ENCODE data around the gene OXTR.

Gene OXTR

GRCh38 chr3:8712908-8713255 lies 56.5 kb downstream of the OXTR start:
- TF ChIP-seq, protein P1, sequence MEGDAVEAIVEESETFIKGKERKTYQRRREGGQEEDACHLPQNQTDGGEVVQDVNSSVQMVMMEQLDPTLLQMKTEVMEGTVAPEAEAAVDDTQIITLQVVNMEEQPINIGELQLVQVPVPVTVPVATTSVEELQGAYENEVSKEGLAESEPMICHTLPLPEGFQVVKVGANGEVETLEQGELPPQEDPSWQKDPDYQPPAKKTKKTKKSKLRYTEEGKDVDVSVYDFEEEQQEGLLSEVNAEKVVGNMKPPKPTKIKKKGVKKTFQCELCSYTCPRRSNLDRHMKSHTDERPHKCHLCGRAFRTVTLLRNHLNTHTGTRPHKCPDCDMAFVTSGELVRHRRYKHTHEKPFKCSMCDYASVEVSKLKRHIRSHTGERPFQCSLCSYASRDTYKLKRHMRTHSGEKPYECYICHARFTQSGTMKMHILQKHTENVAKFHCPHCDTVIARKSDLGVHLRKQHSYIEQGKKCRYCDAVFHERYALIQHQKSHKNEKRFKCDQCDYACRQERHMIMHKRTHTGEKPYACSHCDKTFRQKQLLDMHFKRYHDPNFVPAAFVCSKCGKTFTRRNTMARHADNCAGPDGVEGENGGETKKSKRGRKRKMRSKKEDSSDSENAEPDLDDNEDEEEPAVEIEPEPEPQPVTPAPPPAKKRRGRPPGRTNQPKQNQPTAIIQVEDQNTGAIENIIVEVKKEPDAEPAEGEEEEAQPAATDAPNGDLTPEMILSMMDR (IDR thresholded peaks at IDR 0.05; ENCODE audit: low read depth, low read length, missing control alignments): no peak
- no peak for DNase-seq (ENCODE audit: low read depth)
- no peak overlapping the region for H3K4me3 ChIP-seq (ENCODE audit: low read depth, low read length)
- in situ Hi-C loops (cut with HindIII; ENCODE audit: low sequenced_read_pairs): no loop called here

DNA sequence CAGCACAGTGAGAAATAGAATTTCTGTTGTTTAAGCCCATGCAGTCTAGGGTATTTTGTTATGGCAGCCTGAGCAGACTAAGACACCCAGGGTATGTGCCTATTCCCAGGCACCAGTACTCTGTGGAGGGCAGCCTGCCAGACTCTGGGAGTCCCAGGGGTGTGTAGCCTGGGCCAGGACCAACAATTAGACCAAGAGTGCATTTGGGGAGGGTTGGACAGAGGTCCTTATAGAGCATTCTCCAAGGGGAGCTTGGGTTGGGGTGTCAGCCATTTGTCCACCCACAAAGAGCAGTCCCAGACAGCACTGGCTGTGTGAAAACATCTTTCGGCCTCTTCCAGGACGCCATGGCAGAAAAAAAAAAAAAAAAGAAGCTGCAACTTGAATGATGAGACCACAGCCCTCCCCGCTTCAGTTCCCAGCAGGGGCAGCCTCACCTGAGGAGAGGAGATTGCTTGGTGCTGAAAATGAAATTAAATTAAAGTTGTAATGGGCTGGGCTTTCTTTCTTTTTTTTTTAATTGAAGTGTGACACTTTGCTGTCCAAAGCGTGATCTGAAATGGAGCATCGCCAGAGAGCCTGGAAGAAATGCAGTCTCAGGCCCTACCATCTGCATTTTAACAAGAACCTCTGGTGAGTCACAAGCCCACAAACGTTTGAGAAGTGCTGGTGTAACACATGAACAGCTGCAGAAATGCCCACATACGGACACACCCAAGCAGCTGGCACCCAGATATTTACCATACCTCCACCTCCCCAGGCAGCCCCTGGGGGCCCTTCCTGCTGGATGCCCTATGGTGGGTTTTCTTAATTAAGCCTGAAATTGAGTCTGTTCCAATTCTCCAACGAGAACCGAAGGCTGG lies 57.1 kb downstream of the OXTR start:
- peak; percentile 8 for DNase-seq (ENCODE audit: low read depth)
- H3K4me3 ChIP-seq (ENCODE audit: low read depth, low read length): no peak overlapping the region
- TF ChIP-seq, protein P1 (IDR thresholded peaks at IDR 0.05; ENCODE audit: low read depth, low read length, missing control alignments): no peak
- in situ Hi-C loops (cut with HindIII; ENCODE audit: low sequenced_read_pairs): no loop called here

GRCh38 chr3:8709801-8710507 lies 59.5 kb downstream of the OXTR start:
- H3K4me3 ChIP-seq (ENCODE audit: low read depth, low read length): no peak overlapping the region
- in situ Hi-C loops (cut with HindIII; ENCODE audit: low sequenced_read_pairs): no loop called here
- TF ChIP-seq, protein P1 (IDR thresholded peaks at IDR 0.05; ENCODE audit: low read depth, low read length, missing control alignments): no peak

DNA sequence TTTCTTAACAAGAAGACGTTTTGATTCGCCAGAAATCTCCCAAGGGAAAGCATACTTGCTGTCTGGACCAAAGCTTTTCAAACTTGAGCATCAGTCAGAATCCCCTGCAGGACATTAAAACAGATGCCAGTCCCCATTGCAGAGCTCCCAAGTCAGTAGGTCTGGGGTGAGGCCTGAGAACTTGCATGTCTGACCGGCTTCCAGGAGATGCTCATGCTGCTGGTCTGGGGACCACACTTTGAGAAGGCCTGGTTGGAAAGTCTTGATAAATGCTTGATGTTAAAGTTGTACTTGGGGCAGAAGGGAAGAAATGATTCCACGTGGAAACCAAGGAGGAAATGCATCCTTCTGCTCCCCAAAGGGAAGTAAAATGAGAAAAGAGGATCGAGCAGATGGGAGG lies 60.1 kb downstream of the OXTR start:
- no peak for DNase-seq (ENCODE audit: low read depth)
- TF ChIP-seq, protein P1 (IDR thresholded peaks at IDR 0.05; ENCODE audit: low read depth, low read length, missing control alignments): no peak
- in situ Hi-C loops (cut with HindIII; ENCODE audit: low sequenced_read_pairs): no loop called here
- H3K4me3 ChIP-seq (ENCODE audit: low read depth, low read length): no peak overlapping the region

More at GRCh38 chr3:8709801-8710507, 59.5 kb downstream of the OXTR start:
- no peak for DNase-seq (ENCODE audit: low read depth)

GRCh38 chr3:8705575-8705974 lies 63.8 kb downstream of the OXTR start:
- TF ChIP-seq, protein P1 (IDR thresholded peaks at IDR 0.05; ENCODE audit: low read depth, low read length, missing control alignments): no peak
- in situ Hi-C loops (cut with HindIII; ENCODE audit: low sequenced_read_pairs): no loop called here
- DNase-seq (ENCODE audit: low read depth): no peak
- no peak overlapping the region for H3K4me3 ChIP-seq (ENCODE audit: low read depth, low read length)

DNA sequence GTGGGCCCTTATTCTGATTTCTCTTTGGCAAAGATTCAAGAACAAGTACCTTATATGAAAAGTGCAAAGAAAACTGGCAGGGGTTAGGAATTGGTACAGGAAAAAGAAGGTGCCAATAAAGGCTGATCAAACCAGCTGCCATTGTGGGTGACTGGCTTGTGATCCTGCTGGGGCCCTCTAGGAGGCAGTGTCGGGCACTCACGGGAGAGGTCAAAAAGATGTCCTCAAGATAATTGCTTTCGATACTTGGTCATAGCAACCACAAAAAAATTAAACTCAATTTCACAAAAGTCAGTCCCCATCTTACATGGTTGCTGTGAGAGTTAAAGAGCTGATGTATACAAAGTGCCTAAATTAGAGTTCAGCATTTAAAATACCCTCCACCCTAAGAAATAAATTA lies 66.9 kb downstream of the OXTR start:
- no peak for DNase-seq (ENCODE audit: low read depth)
- TF ChIP-seq, protein P1 (IDR thresholded peaks at IDR 0.05; ENCODE audit: low read depth, low read length, missing control alignments): peak; percentile 34
- no peak overlapping the region for H3K4me3 ChIP-seq (ENCODE audit: low read depth, low read length)
- in situ Hi-C loops (cut with HindIII; ENCODE audit: low sequenced_read_pairs): no loop called here
